GM13976 (cell line): Measurements from ENCODE around the gene PRSS8.
A peak's percentile ranks its signal among the peaks of the same experiment; 100 is the strongest.
"Not testable (repeated sequence)": the region's sequence is repeated elsewhere in the genome, so short reads cannot be mapped to it uniquely, and the experiment has no call there.

Experiments
- DNase-seq: peaks from one replicate; pipeline ENCODE4 v3.0.0; 2012; ENCODE audit warnings: low spot score
- in situ Hi-C: fragments of 300-500 bp; cut with MboI; formaldehyde crosslinking; loops from one replicate; pipeline ENCODE4 v1.12.0; 2022; ENCODE audit warnings: low sequenced_read_pairs, mixed read lengths, inconsistent platforms; ENCODE audit not compliant: unreplicated experiment
- TF ChIP-seq, protein P1 (sequence below): IDR thresholded peaks from 2 replicates; pipeline ENCODE4 v1.5.1; 2012; ENCODE audit warnings: borderline replicate concordance, mild to moderate bottlenecking; ENCODE audit not compliant: insufficient read depth; ENCODE audit errors: extremely low read depth, missing control alignments, control extremely low read depth

The PRSS8 gene

DNA sequence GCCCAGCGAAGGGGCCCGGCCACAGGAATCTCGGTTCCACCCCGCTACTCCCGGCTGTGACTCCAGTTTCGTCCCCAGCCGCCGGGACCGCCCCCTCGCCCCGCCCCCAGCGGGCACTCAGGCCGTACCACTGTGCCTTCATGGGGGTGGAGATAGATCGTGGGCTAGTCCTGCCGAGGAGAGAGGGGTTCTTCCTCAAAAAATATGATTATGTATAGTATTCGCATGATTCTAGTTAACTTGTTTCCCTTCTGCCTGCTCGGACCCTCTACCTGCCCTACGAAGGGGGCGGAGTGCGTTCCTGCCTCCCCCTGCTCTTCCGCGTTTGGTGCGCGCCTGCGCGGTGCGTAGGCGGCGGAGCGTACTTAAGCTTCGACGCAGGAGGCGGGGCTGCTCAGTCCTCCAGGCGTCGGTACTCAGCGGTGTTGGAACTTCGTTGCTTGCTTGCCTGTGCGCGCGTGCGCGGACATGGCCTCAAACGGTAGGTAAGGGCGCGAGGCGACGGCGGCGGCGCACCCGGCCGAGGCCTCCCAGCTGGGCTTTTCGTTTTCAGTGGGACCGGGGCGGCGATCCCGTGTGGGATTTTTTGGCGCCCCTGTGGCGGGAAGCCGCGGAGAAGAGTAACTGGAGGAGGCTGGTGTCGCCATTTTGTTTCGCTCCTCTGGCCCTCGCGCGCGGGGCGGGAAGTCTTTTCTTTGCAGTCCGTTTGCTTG, 44.4 kb upstream of the PRSS8 start, which contains the start of gene FUS:
FUS (plus strand) TSS at position 393 of the 713 bp plus-strand sequence; CDS start at position 469, 76 bp downstream.
- peak; percentile 96 for DNase-seq
- in situ Hi-C loops, result loop anchor here (25.0 kb wide), 1 partner anchor 182 kb away; the partner anchor contains the start of gene ITGAX
- TF ChIP-seq, protein P1, sequence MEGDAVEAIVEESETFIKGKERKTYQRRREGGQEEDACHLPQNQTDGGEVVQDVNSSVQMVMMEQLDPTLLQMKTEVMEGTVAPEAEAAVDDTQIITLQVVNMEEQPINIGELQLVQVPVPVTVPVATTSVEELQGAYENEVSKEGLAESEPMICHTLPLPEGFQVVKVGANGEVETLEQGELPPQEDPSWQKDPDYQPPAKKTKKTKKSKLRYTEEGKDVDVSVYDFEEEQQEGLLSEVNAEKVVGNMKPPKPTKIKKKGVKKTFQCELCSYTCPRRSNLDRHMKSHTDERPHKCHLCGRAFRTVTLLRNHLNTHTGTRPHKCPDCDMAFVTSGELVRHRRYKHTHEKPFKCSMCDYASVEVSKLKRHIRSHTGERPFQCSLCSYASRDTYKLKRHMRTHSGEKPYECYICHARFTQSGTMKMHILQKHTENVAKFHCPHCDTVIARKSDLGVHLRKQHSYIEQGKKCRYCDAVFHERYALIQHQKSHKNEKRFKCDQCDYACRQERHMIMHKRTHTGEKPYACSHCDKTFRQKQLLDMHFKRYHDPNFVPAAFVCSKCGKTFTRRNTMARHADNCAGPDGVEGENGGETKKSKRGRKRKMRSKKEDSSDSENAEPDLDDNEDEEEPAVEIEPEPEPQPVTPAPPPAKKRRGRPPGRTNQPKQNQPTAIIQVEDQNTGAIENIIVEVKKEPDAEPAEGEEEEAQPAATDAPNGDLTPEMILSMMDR, result no peak

DNA sequence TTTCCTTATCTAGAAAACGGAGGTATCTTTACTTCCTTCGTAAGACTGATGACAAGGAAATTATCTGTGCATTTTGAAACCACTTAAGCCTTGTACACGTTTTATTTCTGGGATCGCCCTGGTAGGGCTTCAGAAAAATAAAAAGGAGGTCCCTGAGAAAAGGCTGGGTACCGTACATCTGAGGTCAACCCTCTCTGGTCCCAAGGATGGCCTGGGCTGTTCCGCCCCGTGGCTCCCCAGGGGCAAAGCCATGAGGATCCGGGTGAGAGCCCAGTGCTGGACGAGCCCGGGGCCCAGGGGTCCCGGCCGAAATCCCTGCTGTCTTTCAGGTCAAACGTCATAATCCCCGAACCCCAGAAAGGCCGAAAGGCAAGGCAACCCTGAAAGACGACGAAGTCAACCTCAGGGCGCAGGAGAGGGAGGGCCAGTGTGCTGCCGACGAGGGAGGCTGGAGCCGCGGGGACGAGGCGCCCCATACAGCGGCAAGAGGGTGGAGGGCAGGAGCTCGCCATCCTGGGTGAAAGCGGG, 43.8 kb upstream of the PRSS8 start:
- in situ Hi-C loops, result loop anchor here (25.0 kb wide), 1 partner anchor 183 kb away; the partner anchor contains the start of gene ITGAX
- TF ChIP-seq, protein P1, result no peak
- DNase-seq, result no peak

DNA sequence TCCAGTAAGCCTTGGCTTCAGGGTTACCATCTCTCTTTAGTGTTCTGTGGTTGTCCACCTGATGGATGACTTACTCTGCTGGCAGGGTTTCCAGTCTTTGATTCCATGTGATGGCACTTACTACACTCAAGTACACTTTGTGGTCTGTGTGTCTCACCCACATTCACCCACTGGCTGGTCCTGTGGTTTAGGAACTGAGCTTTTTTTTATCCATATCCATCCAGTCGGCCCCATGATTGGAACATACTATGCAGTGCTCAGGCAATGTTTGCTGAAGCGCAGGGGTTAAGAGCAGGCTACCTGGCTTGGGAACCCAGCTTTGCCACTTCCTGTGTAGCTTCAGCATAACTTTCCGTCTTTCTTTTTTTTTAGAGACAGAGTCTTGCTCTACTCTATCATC, 41.6 kb upstream of the PRSS8 start:
- DNase-seq, result no peak
- TF ChIP-seq, protein P1, result no peak
- in situ Hi-C loops, result loop anchor here (25.0 kb wide), 1 partner anchor 185 kb away; the partner anchor contains the start of gene ITGAX

DNA sequence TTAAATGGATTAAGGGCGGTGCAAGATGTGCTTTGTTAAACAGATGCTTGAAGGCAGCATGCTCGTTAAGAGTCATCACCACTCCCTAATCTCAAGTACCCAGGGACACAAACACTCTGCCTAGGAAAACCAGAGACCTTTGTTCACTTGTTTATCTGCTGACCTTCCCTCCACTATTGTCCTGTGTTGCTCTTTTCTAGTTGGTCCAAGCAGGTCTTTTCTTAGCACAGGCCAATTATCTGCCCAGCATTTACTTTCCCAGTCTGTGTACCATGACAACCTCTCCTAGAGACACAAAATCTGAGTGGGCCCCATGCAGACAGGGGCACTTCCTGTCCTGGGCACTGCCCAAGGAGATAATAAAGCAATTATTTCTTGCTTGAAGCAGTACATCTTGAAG, 34.5 kb upstream of the PRSS8 start:
- in situ Hi-C loops, DNase-seq: not testable (repeated sequence)

DNA sequence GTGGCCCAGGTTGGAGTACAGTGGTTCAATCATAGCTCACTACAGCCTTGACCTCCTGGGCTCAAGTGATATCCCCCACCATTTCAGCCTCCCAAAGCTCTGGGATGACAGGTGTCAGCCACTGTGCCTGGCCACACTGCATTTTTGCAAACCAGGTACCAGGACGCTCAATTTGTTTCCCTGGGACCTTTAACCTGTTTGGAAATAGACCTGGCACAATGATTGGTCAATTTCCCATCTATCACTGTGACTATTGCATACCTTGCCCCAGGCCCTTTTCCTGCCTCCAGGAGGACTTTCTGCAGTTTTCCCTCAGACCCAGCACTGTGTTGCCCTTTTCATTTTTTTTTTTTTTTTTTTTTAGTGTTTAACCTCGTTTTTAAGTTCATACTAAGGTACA, 33.3 kb upstream of the PRSS8 start:
- DNase-seq, result no peak
- TF ChIP-seq, protein P1, result no peak
- in situ Hi-C loops, result no loop called here

DNA sequence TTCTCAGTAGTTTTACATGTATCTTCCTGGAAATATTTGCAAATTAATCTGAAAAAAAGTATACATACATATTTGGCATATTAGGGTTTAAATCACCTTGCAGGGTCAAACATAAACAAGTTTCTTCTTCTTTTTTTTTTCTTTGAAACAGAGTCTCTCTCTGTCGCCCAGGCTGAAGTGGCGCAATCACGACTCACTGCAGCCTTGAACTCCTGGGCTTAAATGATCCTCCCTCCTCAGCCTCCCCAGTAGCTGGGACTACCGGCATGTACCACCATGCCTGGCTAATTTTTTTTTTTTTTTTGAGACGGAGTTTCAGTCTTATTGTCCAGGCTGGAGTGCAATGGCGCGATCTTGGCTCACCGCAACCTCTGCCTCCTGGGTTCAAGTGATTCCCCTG, 31.8 kb upstream of the PRSS8 start:
- DNase-seq, result no peak
- in situ Hi-C loops, result no loop called here
- TF ChIP-seq, protein P1, result no peak

DNA sequence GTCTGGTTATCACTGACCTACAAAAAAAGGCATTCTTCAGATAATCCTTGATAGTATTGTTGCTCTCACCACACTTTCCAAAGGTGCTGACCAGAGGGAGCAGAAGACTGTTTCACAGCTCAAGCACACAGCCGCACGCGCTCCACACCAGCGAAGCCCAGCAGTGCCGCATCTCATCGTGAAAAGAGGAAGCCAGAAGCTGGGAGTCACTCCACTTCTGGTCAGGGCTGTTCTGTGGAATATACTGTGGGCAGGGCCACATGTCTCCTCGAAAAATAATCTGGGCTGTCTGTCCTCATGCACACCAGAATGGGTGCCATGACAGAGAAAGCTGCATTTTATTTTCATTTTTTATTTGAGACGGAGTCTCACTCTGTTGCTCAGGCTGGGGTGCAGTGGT, 21.6 kb upstream of the PRSS8 start:
- DNase-seq, result no peak

DNA sequence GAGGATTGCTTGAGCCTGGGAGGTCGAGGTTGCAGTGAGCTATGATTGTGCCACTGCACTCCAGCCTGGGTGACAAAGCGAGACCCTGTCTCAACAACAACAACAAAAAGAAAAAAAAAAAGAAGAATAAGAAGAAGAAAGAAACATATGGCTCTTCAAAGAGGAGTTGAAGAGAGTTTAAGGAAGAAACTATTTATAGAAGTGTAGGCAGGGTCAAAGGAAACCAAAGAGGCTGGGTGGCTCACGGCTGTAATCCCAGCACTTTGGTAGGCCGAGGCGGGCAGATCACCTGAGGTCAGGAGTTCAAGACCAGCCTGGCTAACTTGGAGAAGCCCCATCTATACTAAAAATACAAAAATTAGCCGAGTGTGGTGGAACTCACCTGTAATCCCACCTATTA, 15.4 kb upstream of the PRSS8 start:
- in situ Hi-C loops, DNase-seq: not testable (repeated sequence)

More for the DNA sequence above, 21.6 kb upstream of the PRSS8 start:
- TF ChIP-seq, protein P1, result no peak
- in situ Hi-C loops, result no loop called here
